Naive thymus-derived CD4-positive, alpha-beta T cell (primary cell): ENCODE results near the gene TOR4A. TPM values are rescaled to one million over a fixed set of nuclear protein-coding genes. Genes with fewer than 3 reads are reported as not detected.
"Not testable (repeated sequence)": the region's sequence is repeated elsewhere in the genome, so short reads cannot be mapped to it uniquely, and the experiment has no call there.

Experiments
- ATAC-seq: fragments of 150-1000 bp; cut with Tn5 transposase; 2 replicates; pipeline ENCODE4 v1.10.0; 2021; ENCODE audit warnings: mild to moderate bottlenecking, moderate library complexity
- CTCF ChIA-PET: fragments of 350-600 bp; sonication (Branson Sonifier 250); formaldehyde crosslinking; loops from one replicate; lab custom pipeline; 2021; ENCODE audit warnings: antibody characterized with exemption; lab: Charles Lee
- POLR2A ChIA-PET: fragments of 350-600 bp; sonication (Branson Sonifier 250); formaldehyde crosslinking; loops from one replicate; lab custom pipeline; 2021; ENCODE audit warnings: antibody characterized with exemption, inconsistent platforms; lab: Charles Lee
- DNase-seq, 9 donors: peaks; one replicate each; pipeline versions ENCODE4 v3.0.0 to v3.0.0-alpha.2; 2020 to 2022; ENCODE audit warnings: mixed read lengths in 1 of 9
- H3K27ac ChIP-seq: one replicate; pipeline ENCODE4 v1.7.0; 2013; ENCODE audit warnings: mild to moderate bottlenecking, low read depth, low read length, moderate library complexity
- H3K27me3 ChIP-seq, 2 donors: one replicate each; pipeline ENCODE4 v1.7.0; 2013; ENCODE audit warnings: low read length in 2 of 2, mild to moderate bottlenecking in 2 of 2, moderate library complexity in 2 of 2; ENCODE audit not compliant: control insufficient read depth in 2 of 2, insufficient read depth in 2 of 2
- H3K36me3 ChIP-seq, 3 experiments: 1 replicate in 2 of 3; 2 replicates in 1 of 3; pipeline ENCODE4 v1.7.0; 2013; ENCODE audit warnings: low read length in 3 of 3, mild to moderate bottlenecking in 3 of 3, moderate library complexity in 1 of 3; ENCODE audit not compliant: insufficient read depth in 3 of 3, control insufficient read depth in 2 of 3
- H3K4me1 ChIP-seq, 2 donors: one replicate each; pipeline ENCODE4 v1.7.0; 2013; ENCODE audit warnings: low read length in 2 of 2, mild to moderate bottlenecking in 2 of 2, moderate library complexity in 1 of 2; ENCODE audit not compliant: control insufficient read depth in 2 of 2, insufficient read depth in 2 of 2
- H3K4me3 ChIP-seq: 2 replicates; pipeline ENCODE4 v1.7.0; 2013; ENCODE audit warnings: mild to moderate bottlenecking, low read length
- H3K9me3 ChIP-seq, 3 experiments: 1 replicate in 2 of 3; 2 replicates in 1 of 3; pipeline ENCODE4 v1.7.0; 2013; ENCODE audit warnings: low read length in 3 of 3; ENCODE audit not compliant: control insufficient read depth in 2 of 3
- H3K27ac Mint-ChIP-seq, 9 donors: one replicate each; pipeline ENCODE4 v1.8.0; 2020 to 2022; ENCODE audit warnings: mixed read lengths in 9 of 9, mild to moderate bottlenecking in 8 of 9, moderate library complexity in 5 of 9, inconsistent platforms in 2 of 9
- H3K27me3 Mint-ChIP-seq, 5 donors: one replicate each; pipeline ENCODE4 v1.8.0; 2021 to 2022; ENCODE audit warnings: mixed read lengths in 5 of 5, mild to moderate bottlenecking in 1 of 5
- H3K36me3 Mint-ChIP-seq, 5 donors: one replicate each; pipeline ENCODE4 v1.8.0; 2020 to 2022; ENCODE audit warnings: mixed read lengths in 5 of 5, mild to moderate bottlenecking in 3 of 5, inconsistent platforms in 1 of 5
- H3K4me1 Mint-ChIP-seq, 7 donors: one replicate each; pipeline ENCODE4 v1.8.0; 2020 to 2022; ENCODE audit warnings: mixed read lengths in 7 of 7, mild to moderate bottlenecking in 3 of 7, inconsistent platforms in 1 of 7
- H3K4me3 Mint-ChIP-seq, 10 donors: one replicate each; pipeline ENCODE4 v1.8.0; 2020 to 2022; ENCODE audit warnings: mild to moderate bottlenecking in 10 of 10, mixed read lengths in 10 of 10, moderate library complexity in 6 of 10, inconsistent platforms in 2 of 10
- H3K9me3 Mint-ChIP-seq, 11 donors: one replicate each; pipeline ENCODE4 v1.8.0; 2020 to 2022; ENCODE audit warnings: mixed read lengths in 11 of 11, mild to moderate bottlenecking in 4 of 11, inconsistent platforms in 1 of 11, moderate library complexity in 1 of 11
- intact Hi-C, 2 donors: fragments of 100-400 bp; cut with micrococcal nuclease; formaldehyde crosslinking; loops; one replicate each; pipeline ENCODE4 v1.15.1; 2023
- polyA plus RNA-seq, 2 donors: library from polyadenylated mRNA; unstranded; fragments of 300-500 nt; fragmentation: Illumina TruSeq; gene quantifications; one replicate each; pipeline ENCODE4 v1.2.3, GENCODE V29; 2021
- total RNA-seq, 6 experiments: library from RNA in 5 of 6; stranded (reverse) in 5 of 6; gene quantifications; 1 replicate in 5 of 6; 2 replicates in 1 of 6; pipeline ENCODE4 v1.2.3 and lab custom pipeline; 2021 to 2026

TOR4A gene
- total and polyA plus RNA-seq, 7 experiments from 2014 or later = 0.07 to 16.6 (median 1.7) TPM; not detected in 1

- Mint-ChIP-seq H3K27me3 (peaks cover 0 to 9% (median 0%) of the 10 kb centered on the region in 5 donors), H3K4me1 (peaks cover 9 to 26% (median 20%) of the 10 kb centered on the region in 7 donors), H3K27ac (peak overlapping the region in 1 of 9 donors; percentile 36), H3K36me3 (peaks cover 0 to 11% (median 4%) of the 10 kb centered on the region in 5 donors), H3K9me3 (peaks cover 0 to 8% (median 0%) of the 10 kb centered on the region in 11 donors), H3K4me3 (peak overlapping the region in 3 of 10 donors; percentile 12 to 66 (median 50))
- Histone ChIP-seq H3K9me3 (no peaks in the 10 kb centered on the region), H3K27ac (no peak overlapping the region), H3K27me3 (no peaks in the 10 kb centered on the region), H3K4me1 (peaks cover 15 to 24% of the 10 kb centered on the region in 2 donors), H3K36me3 (peaks cover 0 to 11% (median 9%) of the 10 kb centered on the region in 3 experiments), H3K4me3 (no peak overlapping the region)
- POLR2A ChIA-PET = interaction anchor here (0.9 to 10.7 kb wide), 4 partner anchors 14 to 152 kb away, joined by 3 to 168 read pairs (median 12); partner anchors contain the start of genes ANAPC2, MAN1B1, NELFB and SSNA1
- intact Hi-C loops = loop anchor here in 1 of 2 donors (5.0 kb wide), 1 partner anchor 191 kb away; the partner anchor contains the start of gene NPDC1
- DNase-seq (no peak), ATAC-seq (no peak)
- CTCF ChIA-PET = interaction anchor here (0.6 to 2.2 kb wide), 8 partner anchors 9 to 199 kb away, joined by 3 to 13 read pairs (median 4); partner anchors contain the start of gene RNF224
Measured at GRCh38 chr9:137237759-137238726, 39.5 kb upstream of the TOR4A start.

GRCh38 chr9:137239541-137240200, 37.9 kb upstream of the TOR4A start:
- peaks cover 0 to 19% (median 9%) of the 10 kb centered on the region in 3 experiments for H3K36me3 ChIP-seq
- Mint-ChIP-seq H3K36me3 (peaks cover 0 to 14% (median 4%) of the 10 kb centered on the region in 5 donors), H3K27ac (peak overlapping the region in 6 of 9 donors; percentile 52 to 69 (median 62)), H3K4me3 (peak overlapping the region; percentile 70 to 93 (median 82)), H3K4me1 (peaks cover 12 to 35% (median 21%) of the 10 kb centered on the region in 7 donors)
- peaks cover 15 to 24% of the 10 kb centered on the region in 2 donors for H3K4me1 ChIP-seq
- not testable (repeated sequence) for ATAC-seq, H3K27me3 ChIP-seq, DNase-seq, H3K9me3 ChIP-seq, H3K27me3 Mint-ChIP-seq, H3K9me3 Mint-ChIP-seq
- peak overlapping the region; percentile 83 for H3K27ac ChIP-seq
- intact Hi-C loops = loop anchor here (2.0 to 5.0 kb wide), 6 partner anchors 51 to 827 kb away; partner anchors contain the start of genes ANAPC2 (in 1 of the 2), ARRDC1 (in 1 of the 2), ENTR1 (in 1 of the 2) and NPDC1 (in 1 of the 2)
- ChIA-PET POLR2A (interaction anchor here (0.6 to 10.7 kb wide), 17 partner anchors 14 to 248 kb away, joined by 3 to 168 read pairs (median 9); partner anchors contain the start of genes ANAPC2, EXD3, MAN1B1 and NELFB), CTCF (interaction anchor here (0.7 to 1.3 kb wide), 4 partner anchors 15 to 454 kb away, joined by 3 to 9 read pairs (median 5); partner anchors contain the start of gene NELFB)
- H3K4me3 ChIP-seq = peak overlapping the region; percentile 72

- Histone ChIP-seq H3K4me3 (peak overlapping the region; percentile 72), H3K36me3 (peaks cover 0 to 19% (median 9%) of the 10 kb centered on the region in 3 experiments), H3K4me1 (peaks cover 15 to 24% of the 10 kb centered on the region in 2 donors), H3K27me3 (no peaks in the 10 kb centered on the region), H3K27ac (peak overlapping the region; percentile 83), H3K9me3 (no peaks in the 10 kb centered on the region)
- peak in 7 of 9 donors; percentile 59 to 81 (median 72) for DNase-seq
- Mint-ChIP-seq H3K27me3 (peaks cover 0 to 4% (median 0%) of the 10 kb centered on the region in 5 donors), H3K36me3 (peaks cover 0 to 14% (median 4%) of the 10 kb centered on the region in 5 donors), H3K27ac (peak overlapping the region in 8 of 9 donors; percentile 52 to 94 (median 67)), H3K4me1 (peaks cover 12 to 35% (median 21%) of the 10 kb centered on the region in 7 donors), H3K4me3 (peak overlapping the region; percentile 70 to 93 (median 82)), H3K9me3 (peaks cover 0 to 9% (median 0%) of the 10 kb centered on the region in 11 donors)
- intact Hi-C loops = loop anchor here (2.0 to 5.0 kb wide), 5 partner anchors 52 to 828 kb away; partner anchors contain the start of genes ANAPC2 (in 1 of the 2), ARRDC1 (in 1 of the 2), ENTR1 (in 1 of the 2) and NRARP (in 1 of the 2)
- ChIA-PET CTCF (interaction anchor here (0.6 to 1.3 kb wide), 6 partner anchors 14 to 450 kb away, joined by 3 to 9 read pairs (median 4); partner anchors contain the start of gene NELFB), POLR2A (interaction anchor here (0.7 to 10.7 kb wide), 36 partner anchors 13 to 707 kb away, joined by 3 to 168 read pairs (median 4); partner anchors contain the start of genes ANAPC2, CYSRT1, EXD3 and MAN1B1)
- peak; percentile 33 for ATAC-seq
Measured at GRCh38 chr9:137240318-137240840, 37.1 kb upstream of the TOR4A start.

GRCh38 chr9:137240841-137241489, 36.6 kb upstream of the TOR4A start, which contains the start of gene TUBB4B:
TSS of gene TUBB4B (plus strand) at chr9:137241287. CDS start at chr9:137241361, 74 bp downstream.
- DNase-seq = peak; percentile 87 to 99 (median 98)
- peaks cover 0 to 4% (median 0%) of the 10 kb centered on the region in 5 donors for H3K27me3 Mint-ChIP-seq
- intact Hi-C loops = loop anchor here (1.0 to 5.0 kb wide), 16 partner anchors 14 to 829 kb away; partner anchors contain the start of genes ANAPC2 (in 2 of the 2), MAN1B1 (in 2 of the 2), NDOR1 (in 2 of the 2) and NELFB (in 2 of the 2)

More at GRCh38 chr9:137240841-137241489, 36.6 kb upstream of the TOR4A start, which contains the start of gene TUBB4B:
- CTCF ChIA-PET = interaction anchor here (0.6 to 1.3 kb wide), 4 partner anchors 13 to 145 kb away, joined by 4 to 9 read pairs (median 5); partner anchors contain the start of gene NELFB
- H3K27ac Mint-ChIP-seq = peak within 1 kb of the TSS; percentile 82 to 94 (median 93)
- peak within 1 kb of the TSS; percentile 83 for H3K27ac ChIP-seq
- peaks cover 0 to 9% (median 0%) of the 10 kb centered on the region in 11 donors for H3K9me3 Mint-ChIP-seq
- peaks cover 15 to 23% of the 10 kb centered on the region in 2 donors for H3K4me1 ChIP-seq
- peaks cover 0 to 14% (median 4%) of the 10 kb centered on the region in 5 donors for H3K36me3 Mint-ChIP-seq
- no peaks in the 10 kb centered on the region for H3K9me3 ChIP-seq
- peak within 1 kb of the TSS; percentile 72 for H3K4me3 ChIP-seq
- no peaks in the 10 kb centered on the region for H3K27me3 ChIP-seq
- POLR2A ChIA-PET = interaction anchor here (0.7 to 10.7 kb wide), 37 partner anchors 12 to 708 kb away, joined by 3 to 168 read pairs (median 4); partner anchors contain the start of genes ANAPC2, CYSRT1, EXD3 and MAN1B1
- H3K4me1 Mint-ChIP-seq = peaks cover 12 to 35% (median 21%) of the 10 kb centered on the region in 7 donors
- ATAC-seq = peak; percentile 87
- peaks cover 0 to 19% (median 9%) of the 10 kb centered on the region in 3 experiments for H3K36me3 ChIP-seq
- H3K4me3 Mint-ChIP-seq = peak within 1 kb of the TSS; percentile 83 to 97 (median 92)
